Anterior cingulate cortex (tissue), 58 donors: ENCODE data around the gene OR51B2.
"Not testable (repeated sequence)": the region's sequence is repeated elsewhere in the genome, so short reads cannot be mapped to it uniquely, and the experiment has no call there.

Experiments
- DNase-seq, 58 donors: peaks; one replicate each; lab custom pipeline; 2025; lab: John Stamatoyannopoulos, UW

OR51B2 gene

GRCh38 chr11:5324197-5324596 is at the start of gene OR51B2:
TSS of gene OR51B2 (minus strand) at chr11:5324297. CDS start at chr11:5324297, 0 bp downstream.
- DNase-seq: no peak

GRCh38 chr11:5369789-5370188 is 45.7 kb upstream of the OR51B2 start:
- DNase-seq: peak in 2 of 58 donors; percentile 4 to 15

- DNase-seq: no peak
Measured at GRCh38 chr11:5368502-5369043, 44.5 kb upstream of the OR51B2 start.

GRCh38 chr11:5367448-5368074 is 43.5 kb upstream of the OR51B2 start:
- no peak for DNase-seq

GRCh38 chr11:5366856-5367255 is 42.8 kb upstream of the OR51B2 start:
- no peak for DNase-seq

- DNase-seq: not testable (repeated sequence)
Measured at GRCh38 chr11:5366365-5366764, 42.3 kb upstream of the OR51B2 start.

- no peak for DNase-seq
Measured at GRCh38 chr11:5364214-5364613, 40.1 kb upstream of the OR51B2 start.

GRCh38 chr11:5363679-5364078 is 39.6 kb upstream of the OR51B2 start:
- no peak for DNase-seq

- DNase-seq: no peak
Measured at GRCh38 chr11:5362017-5362625, 38.0 kb upstream of the OR51B2 start.

GRCh38 chr11:5356031-5356430 is 31.9 kb upstream of the OR51B2 start:
- DNase-seq: not testable (repeated sequence)

GRCh38 chr11:5351208-5351607 is 27.1 kb upstream of the OR51B2 start, which contains the start of gene OR51B6:
TSS of gene OR51B6 (plus strand) at chr11:5351508. CDS start at chr11:5351508, 0 bp downstream.
- no peak for DNase-seq

- DNase-seq: no peak
Measured at GRCh38 chr11:5349550-5349949, 25.5 kb upstream of the OR51B2 start.

- no peak for DNase-seq
Measured at GRCh38 chr11:5348551-5349194, 24.6 kb upstream of the OR51B2 start.

- no peak for DNase-seq
Measured at GRCh38 chr11:5345831-5346230, 21.7 kb upstream of the OR51B2 start.

GRCh38 chr11:5343474-5344335 is 19.6 kb upstream of the OR51B2 start, which contains the start of gene OR51B5:
TSS of gene OR51B5 (minus strand) at chr11:5343524. CDS start at chr11:5343524, 0 bp downstream.
- DNase-seq: no peak

- DNase-seq: no peak
Measured at GRCh38 chr11:5339771-5340322, 15.8 kb upstream of the OR51B2 start.

GRCh38 chr11:5337253-5337652 is 13.2 kb upstream of the OR51B2 start:
- DNase-seq: not testable (repeated sequence)

GRCh38 chr11:5336331-5336730 is 12.2 kb upstream of the OR51B2 start:
- DNase-seq: no peak

- DNase-seq: no peak
Measured at GRCh38 chr11:5335170-5335569, 11.1 kb upstream of the OR51B2 start.

GRCh38 chr11:5317292-5317691 is 6.8 kb downstream of the OR51B2 start:
- DNase-seq: no peak
